Lower leg skin (tissue), 4 donors: ENCODE data around the gene LMOD3. TPM values are rescaled to one million over a fixed set of nuclear protein-coding genes. Genes with fewer than 3 reads are reported as not detected.

ENCODE experiments used
- DNase-seq, 2 donors: peaks; one replicate each; pipeline ENCODE4 v3.0.0-alpha.2; 2019; ENCODE audit warnings: low spot score in 2 of 2
- H3K4me3 ChIP-seq: fragments of 200-600 bp; sonication (generic); 2 replicates; pipeline ENCODE4 v1.5.1; 2017; ENCODE audit warnings: mild to moderate bottlenecking, low read depth; ENCODE audit not compliant: poor library complexity, severe bottlenecking
- CTCF ChIP-seq, 3 donors: fragments of 450-650 bp; IDR thresholded peaks; one replicate each; pipeline ENCODE4 v1.5.1; 2016; ENCODE audit warnings: antibody characterized with exemption in 3 of 3, mild to moderate bottlenecking in 3 of 3, moderate library complexity in 2 of 3
- POLR2A ChIP-seq, 2 donors: fragments of 450-650 bp; IDR thresholded peaks; one replicate each; pipeline ENCODE4 v1.6.1; 2016 to 2017; ENCODE audit warnings: antibody characterized with exemption in 2 of 2, mild to moderate bottlenecking in 1 of 2, moderate library complexity in 1 of 2
- WGBS, 2 donors: methylation state at CpG; one replicate each; pipeline ENCODE4 v1.1.5; 2018; 5-methylcytosine and 5-hydroxymethylcytosine counted together
- intact Hi-C: fragments of 100-400 bp; cut with DNase I; formaldehyde crosslinking; loops from one replicate; pipeline ENCODE4 v1.15.0; 2023; ENCODE audit warnings: low total_unique reads
- total RNA-seq, 4 donors: library from RNA; depleted of rRNA; stranded (reverse); fragments of >200 nt; gene quantifications; one replicate each; pipeline ENCODE4 v1.1.0, GENCODE V29; 2016

The LMOD3 gene
- total RNA-seq, 4 donors from 2014 or later: not detected

- no peak overlapping the region for H3K4me3 ChIP-seq
- no peak for TF ChIP-seq POLR2A (IDR thresholded peaks at IDR 0.05)
- TF ChIP-seq CTCF (IDR thresholded peaks at IDR 0.05): no peak
- intact Hi-C loops: no loop called here
- 89 to 91% methylated on average over 4 of the region's 4 CpGs for WGBS, 2 donors
- no peak for DNase-seq
These were observed 22.8 kb downstream of the LMOD3 start for GRCh38 chr3:69099576-69099975.

GRCh38 chr3:69097407-69098086, 24.8 kb downstream of the LMOD3 start:
- intact Hi-C loops: no loop called here

GRCh38 chr3:69096299-69096698, 26.1 kb downstream of the LMOD3 start:
- no peak overlapping the region for H3K4me3 ChIP-seq
- TF ChIP-seq POLR2A (IDR thresholded peaks at IDR 0.05) (no peak), CTCF (IDR thresholded peaks at IDR 0.05) (no peak)
- no peak for DNase-seq
- intact Hi-C loops: no loop called here
- WGBS, 2 donors: 90 to 96% methylated on average over 5 of the region's 5 CpGs

More at GRCh38 chr3:69097407-69098086, 24.8 kb downstream of the LMOD3 start:
- DNase-seq: no peak
- TF ChIP-seq POLR2A (IDR thresholded peaks at IDR 0.05) (no peak), CTCF (IDR thresholded peaks at IDR 0.05) (no peak)
- H3K4me3 ChIP-seq: no peak overlapping the region
- WGBS, 2 donors: 80 to 89% methylated on average over 9 of the region's 9 CpGs

GRCh38 chr3:69095636-69096035, 26.8 kb downstream of the LMOD3 start:
- DNase-seq: no peak
- intact Hi-C loops: no loop called here
- no peak overlapping the region for H3K4me3 ChIP-seq
- no peak for TF ChIP-seq CTCF (IDR thresholded peaks at IDR 0.05)
- TF ChIP-seq POLR2A (IDR thresholded peaks at IDR 0.05): no peak
- WGBS, 2 donors: 68 to 70% methylated on average over 5 of the region's 5 CpGs

GRCh38 chr3:69094467-69095205, 27.8 kb downstream of the LMOD3 start:
- TF ChIP-seq CTCF (IDR thresholded peaks at IDR 0.05) (no peak), POLR2A (IDR thresholded peaks at IDR 0.05) (no peak)
- no peak for DNase-seq
- intact Hi-C loops: no loop called here
- H3K4me3 ChIP-seq: no peak overlapping the region
- WGBS, 2 donors: 41 to 44% methylated on average over 8 of the region's 8 CpGs
